Mammary epithelial cell (primary cell): Measurements from ENCODE around the gene TGM2.

Experiments used
- CTCF ChIP-seq, 2 donors: IDR thresholded peaks in 1 of 2; conservative IDR thresholded peaks in 1 of 2; 2 replicates each; pipeline ENCODE4 v1.5.1; 2011 to 2012; ENCODE audit warnings: inconsistent platforms in 2 of 2, low read length in 2 of 2, mild to moderate bottlenecking in 2 of 2, control low read depth in 1 of 2, low read depth in 1 of 2; ENCODE audit not compliant: insufficient read depth in 1 of 2; ENCODE audit errors: extremely low read depth in 1 of 2
- EZH2 ChIP-seq: IDR thresholded peaks from 2 replicates; pipeline ENCODE4 v1.6.1; 2012; ENCODE audit warnings: low read length, inconsistent platforms, borderline replicate concordance

GRCh38 chr20:38145729-38146075, 19.4 kb downstream of the TGM2 start:
- TF ChIP-seq CTCF (conservative IDR thresholded peaks at IDR 0.05 in 1 of 2, IDR thresholded peaks at IDR 0.05 in 1 of 2; ENCODE audit: extremely low read depth in 1 of 2, insufficient read depth in 1 of 2, low read depth in 1 of 2, low read length in 2 of 2) (no peak), EZH2 (no peak)
